G401.6 (cell line): ENCODE results near the gene DCK.
"Not testable (repeated sequence)": the region's sequence is repeated elsewhere in the genome, so short reads cannot be mapped to it uniquely, and the experiment has no call there.

Experiments used
- FAIRE-seq: peaks from 2 replicates; lab custom pipeline; 2012; peaks lifted over from hg19 to GRCh38; lab: Jason Lieb, UNC

DCK gene

GRCh38 chr4:71001363-71001762 lies 7.9 kb downstream of the DCK start:
- not testable (repeated sequence) for FAIRE-seq

GRCh38 chr4:71004281-71004851 lies 10.9 kb downstream of the DCK start:
- FAIRE-seq, result no peak

DNA sequence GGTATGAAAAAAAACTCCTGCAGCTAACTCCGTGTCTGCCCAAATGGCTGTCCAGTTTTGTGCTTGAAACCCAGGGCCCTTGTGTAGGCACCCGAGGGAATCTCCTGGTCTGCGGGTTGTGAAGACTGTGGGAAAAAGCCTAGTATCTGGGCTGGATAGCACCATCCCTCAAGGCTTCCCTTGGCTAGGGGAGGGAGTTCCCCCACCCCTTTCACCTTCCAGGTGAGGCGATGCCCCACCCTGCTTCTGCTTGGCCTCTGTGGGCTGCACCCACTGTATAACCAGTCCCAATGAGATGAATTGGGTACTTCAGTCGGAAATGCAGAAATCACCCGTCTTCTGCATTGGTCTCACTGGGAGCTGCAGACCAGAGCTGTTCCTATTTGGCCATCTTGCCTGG lies 11.6 kb downstream of the DCK start:
- not testable (repeated sequence) for FAIRE-seq

DNA sequence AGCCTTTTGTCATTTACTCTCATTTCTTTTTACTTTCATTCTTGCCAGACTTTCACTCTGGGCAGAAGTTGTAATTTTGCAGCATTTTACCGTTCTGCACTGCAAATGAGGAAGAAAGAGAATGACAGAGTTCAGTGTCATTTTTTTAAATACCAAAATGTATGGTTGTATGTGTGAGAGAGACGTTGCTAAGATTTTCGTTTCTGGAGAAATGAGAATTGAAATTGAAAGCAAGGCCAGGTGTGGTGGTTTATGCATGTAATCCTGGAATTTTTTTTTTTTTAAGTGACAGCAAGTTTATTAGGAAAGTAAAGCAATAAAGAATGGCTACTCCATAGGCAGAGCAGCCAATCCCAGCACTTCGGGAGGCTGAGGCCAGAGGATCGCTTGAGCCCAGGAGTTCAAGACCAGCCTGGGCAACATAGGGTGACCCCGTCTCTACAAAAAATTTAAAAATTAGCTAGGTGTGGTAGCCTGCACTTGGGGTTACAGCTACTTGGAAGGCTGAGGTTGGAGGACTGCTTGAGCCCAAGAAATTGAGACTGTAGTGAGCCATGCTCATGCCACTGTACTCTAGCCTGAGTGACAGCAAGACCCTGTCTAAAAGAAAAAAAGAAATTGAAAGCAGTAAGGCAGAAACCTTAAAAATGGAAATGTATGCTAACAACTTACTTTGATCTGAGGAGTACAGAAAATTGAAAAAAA lies 12.9 kb downstream of the DCK start:
- FAIRE-seq, result no peak

DNA sequence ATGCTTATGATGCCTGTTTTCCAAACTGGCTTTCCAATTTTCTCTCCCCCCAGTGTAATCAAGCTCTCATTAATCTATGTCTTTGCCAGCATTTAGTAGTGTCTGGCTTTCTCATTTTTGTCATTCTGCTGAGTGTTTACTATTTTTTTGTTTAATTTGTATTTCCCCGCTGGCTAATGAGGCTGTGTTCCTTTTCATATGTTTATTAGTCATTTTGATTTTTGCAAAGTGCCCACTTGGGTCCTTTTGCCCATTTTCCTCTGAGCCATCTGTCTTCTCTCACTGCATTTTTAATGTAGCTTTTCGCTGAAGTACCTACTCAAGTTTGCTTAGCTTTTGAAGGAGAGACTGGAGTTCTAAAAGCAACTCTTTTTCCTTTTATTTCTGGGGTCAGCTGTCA lies 14.7 kb downstream of the DCK start:
- no peak for FAIRE-seq

- FAIRE-seq, result no peak
These were observed 15.6 kb downstream of the DCK start for GRCh38 chr4:71009086-71009485.

GRCh38 chr4:71009890-71010588 lies 16.6 kb downstream of the DCK start:
- no peak for FAIRE-seq

DNA sequence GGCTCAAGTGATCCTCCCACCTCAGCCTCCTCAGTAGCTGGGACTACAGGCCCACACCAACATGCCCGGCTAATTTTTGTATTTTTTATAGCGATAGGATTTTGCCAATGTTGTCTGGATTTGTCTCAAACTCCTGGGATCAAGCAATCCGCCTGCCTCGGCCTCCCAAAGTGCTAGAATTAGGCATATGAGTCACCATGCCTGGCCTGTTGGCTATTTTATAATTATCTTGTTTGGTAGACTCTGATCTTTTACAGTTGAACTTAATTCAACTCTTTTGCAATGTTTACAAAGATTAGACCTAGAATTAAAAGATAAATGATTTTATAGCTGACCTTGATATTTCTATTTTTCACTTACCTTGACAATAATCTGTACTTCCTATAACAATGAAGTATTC lies 18.0 kb downstream of the DCK start:
- no peak for FAIRE-seq

- not testable (repeated sequence) for FAIRE-seq
These were observed 23.9 kb downstream of the DCK start for GRCh38 chr4:71017391-71017790.

- no peak for FAIRE-seq
These were observed 27.2 kb downstream of the DCK start for GRCh38 chr4:71020611-71021010.

DNA sequence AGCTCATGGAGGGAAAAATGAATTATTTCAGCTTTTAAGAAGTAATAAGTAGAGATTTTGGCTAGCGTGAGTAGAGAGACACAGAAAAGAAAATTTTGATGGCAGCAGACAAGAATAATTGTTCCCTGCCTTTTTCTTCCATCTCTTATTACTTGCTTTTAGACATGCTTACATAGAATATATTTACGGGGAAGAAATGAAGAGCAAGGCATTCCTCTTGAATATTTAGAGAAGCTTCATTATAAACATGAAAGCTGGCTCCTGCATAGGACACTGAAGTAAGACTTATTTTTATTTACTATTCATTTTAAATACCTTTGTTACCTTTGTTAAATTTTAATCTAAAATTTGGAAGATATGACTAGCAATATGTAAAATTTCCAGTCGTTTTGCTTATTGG lies 32.2 kb downstream of the DCK start:
- no peak for FAIRE-seq

DNA sequence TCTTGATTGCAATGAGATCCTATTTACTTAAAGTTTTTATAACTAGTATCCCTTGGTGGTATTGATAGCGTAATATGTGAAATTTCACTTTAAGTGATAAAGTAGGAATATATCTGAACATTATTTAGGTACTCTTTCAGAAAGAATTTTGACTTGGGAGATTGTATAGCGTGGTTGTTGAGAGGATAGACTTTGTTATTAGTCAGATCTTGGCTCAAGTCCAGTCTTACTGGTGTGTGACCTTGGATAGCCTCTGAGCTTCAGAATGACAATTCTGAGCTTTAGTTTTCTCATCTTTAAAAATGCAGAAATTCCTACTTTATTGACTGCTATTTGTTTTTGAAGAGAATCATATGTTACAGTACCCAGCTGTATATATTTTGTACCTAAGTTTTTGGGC lies 32.6 kb downstream of the DCK start:
- FAIRE-seq, result no peak

DNA sequence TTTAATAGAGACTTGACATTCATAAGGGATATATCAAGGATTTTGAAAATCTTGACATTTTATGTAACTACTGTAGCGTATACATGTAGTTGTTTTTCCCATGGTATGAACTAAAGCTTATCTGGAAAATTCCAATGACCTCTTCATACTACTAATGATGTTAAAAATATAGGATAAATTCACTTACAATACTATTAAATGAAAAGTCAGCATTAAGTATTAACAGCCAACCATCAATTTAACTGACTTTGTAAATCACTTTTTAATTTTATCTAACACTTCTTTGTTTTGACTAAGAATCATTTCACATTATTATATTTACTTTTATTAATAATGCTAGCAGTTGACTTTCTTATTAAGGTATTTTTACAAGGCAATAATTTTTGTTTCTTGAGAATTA lies 34.2 kb downstream of the DCK start:
- peak; percentile 80 for FAIRE-seq

DNA sequence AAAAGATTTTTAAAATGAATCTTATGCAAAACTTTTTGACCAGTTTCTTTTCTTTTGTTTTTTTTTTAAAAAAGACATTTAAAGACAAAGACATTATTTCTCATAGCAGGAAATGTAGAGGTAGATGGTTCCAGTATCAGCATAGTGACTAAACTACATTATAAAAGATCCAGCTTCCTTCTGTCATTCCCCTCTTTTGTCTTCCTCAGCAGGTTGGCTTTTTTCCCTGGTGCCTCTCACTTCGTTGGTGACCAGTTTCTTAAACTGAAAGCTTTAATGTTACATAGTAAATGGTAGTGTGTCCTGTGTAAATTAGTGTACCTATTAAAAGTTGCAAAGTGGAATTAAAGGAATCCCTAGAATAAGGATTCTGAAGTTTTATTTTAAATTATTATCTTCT lies 36.1 kb downstream of the DCK start:
- no peak for FAIRE-seq

GRCh38 chr4:71032106-71032505 lies 38.7 kb downstream of the DCK start:
- not testable (repeated sequence) for FAIRE-seq

- no peak for FAIRE-seq
These were observed 51.8 kb downstream of the DCK start for GRCh38 chr4:71045256-71045655.

- FAIRE-seq, result no peak
These were observed 55.9 kb downstream of the DCK start for GRCh38 chr4:71049395-71049794.

GRCh38 chr4:71050809-71051208 lies 57.4 kb downstream of the DCK start:
- peak; percentile 25 for FAIRE-seq

DNA sequence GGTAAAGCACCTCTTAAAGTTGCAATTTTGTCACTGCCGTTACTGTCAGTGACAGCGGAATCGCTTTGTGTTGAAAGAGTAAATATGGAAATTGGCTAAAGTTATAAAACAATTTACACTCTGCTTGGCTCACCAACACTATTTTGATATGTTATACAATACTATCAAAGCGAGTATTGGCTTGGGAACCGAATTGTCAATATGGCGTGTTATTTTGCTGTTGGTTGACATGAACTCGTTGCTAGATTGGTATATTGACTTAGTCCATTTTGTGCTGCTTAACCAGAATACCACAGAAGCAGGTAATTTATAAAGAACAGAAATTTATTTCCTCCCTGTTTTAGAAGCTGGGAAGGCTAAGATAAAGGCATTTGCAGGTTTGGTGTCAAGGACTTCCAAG lies 58.6 kb downstream of the DCK start:
- FAIRE-seq, result no peak

- FAIRE-seq, result peak; percentile 6
These were observed 59.3 kb downstream of the DCK start for GRCh38 chr4:71052716-71053115.

GRCh38 chr4:71053613-71054012 lies 60.2 kb downstream of the DCK start:
- not testable (repeated sequence) for FAIRE-seq

GRCh38 chr4:71059573-71059972 lies 66.1 kb downstream of the DCK start:
- FAIRE-seq, result not testable (repeated sequence)

DNA sequence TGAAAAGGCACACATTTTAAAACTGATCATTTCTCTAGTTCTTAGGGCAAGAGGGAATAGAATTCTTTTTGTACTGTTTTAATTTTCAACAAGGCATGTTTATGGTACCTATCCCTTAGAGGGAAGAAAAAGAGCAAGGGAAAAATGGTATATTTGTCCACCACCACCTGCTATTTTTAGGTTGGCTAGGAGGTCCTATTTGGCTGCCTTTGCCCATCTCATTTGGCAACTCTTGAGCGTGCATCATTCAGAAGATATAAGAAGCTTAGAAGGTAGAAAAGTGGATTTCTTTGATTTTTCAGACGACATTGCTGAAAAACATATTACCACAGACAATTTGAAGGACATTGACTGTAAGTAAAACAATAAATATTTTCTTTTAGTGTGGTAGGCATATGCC lies 69.0 kb downstream of the DCK start:
- no peak for FAIRE-seq

DNA sequence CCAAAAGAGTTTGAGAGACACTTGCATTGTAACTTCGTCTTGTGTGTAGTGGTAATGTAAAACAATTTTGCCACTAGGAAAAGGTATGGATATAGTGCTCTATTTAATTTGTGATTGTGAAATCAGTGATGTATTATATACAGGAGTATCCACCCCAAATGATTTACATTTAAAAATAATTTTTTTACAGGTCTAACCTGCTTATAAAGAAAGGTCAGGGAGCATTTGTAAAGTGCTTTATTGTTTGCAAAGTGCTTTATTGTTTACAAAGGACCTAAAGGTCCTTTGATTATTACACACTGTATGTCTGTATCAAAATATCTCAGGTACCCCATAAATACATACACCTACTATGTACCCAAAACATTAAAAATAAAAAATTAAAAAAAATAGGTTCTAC lies 70.3 kb downstream of the DCK start:
- FAIRE-seq, result no peak
